ENCODE data around the gene KCNA2. TPM values are rescaled to one million over a fixed set of nuclear protein-coding genes. Genes with fewer than 3 reads are reported as not detected.

KCNA2 gene
- polyA plus RNA-seq, 2 donors = 0.06 to 0.15 TPM

DNA sequence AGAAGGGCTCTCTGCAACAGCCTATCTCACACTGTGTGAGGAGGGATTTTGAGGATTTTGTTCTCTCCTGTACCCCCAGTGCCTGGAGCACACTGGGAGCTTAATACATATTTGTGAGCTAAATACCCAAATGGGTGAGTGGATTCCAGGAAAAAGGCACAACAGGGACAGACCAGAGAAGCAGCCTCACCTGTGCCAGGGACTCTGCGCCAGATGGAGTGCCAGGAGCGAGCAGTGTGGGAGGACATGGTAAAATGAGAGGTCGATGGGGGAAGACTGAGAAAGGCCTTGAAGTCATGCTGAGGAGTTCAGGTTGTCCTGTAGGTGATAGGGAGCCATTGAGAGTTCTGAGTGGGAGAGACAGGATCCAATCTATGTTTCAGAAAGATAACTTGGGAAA lies 11.0 kb upstream of the KCNA2 start:
- Histone ChIP-seq H3K27me3 (ENCODE audit: control insufficient read depth in 1 of 2, insufficient read depth in 2 of 2, low read length in 2 of 2) (no peaks in the 10 kb centered on the region), H3K27ac (ENCODE audit: low read depth in 2 of 2, low read length in 1 of 2) (no peak overlapping the region), H3K9me3 (ENCODE audit: control insufficient read depth in 2 of 2, insufficient read depth in 1 of 2, low read depth in 1 of 2, low read length in 1 of 2) (peaks cover 0 to 3% of the 10 kb centered on the region in 2 donors), H3K36me3 (ENCODE audit: control insufficient read depth in 2 of 2, insufficient read depth in 2 of 2, low read length in 1 of 2) (no peaks in the 10 kb centered on the region), H3K4me1 (ENCODE audit: control insufficient read depth in 2 of 2, insufficient read depth in 2 of 2, low read length in 1 of 2) (no peaks in the 10 kb centered on the region), H3K4me3 (ENCODE audit: low read depth in 1 of 2, low read length in 2 of 2) (no peak overlapping the region)
- 70 to 77% methylated on average over 3 of the region's 3 CpGs for WGBS, 2 donors

DNA sequence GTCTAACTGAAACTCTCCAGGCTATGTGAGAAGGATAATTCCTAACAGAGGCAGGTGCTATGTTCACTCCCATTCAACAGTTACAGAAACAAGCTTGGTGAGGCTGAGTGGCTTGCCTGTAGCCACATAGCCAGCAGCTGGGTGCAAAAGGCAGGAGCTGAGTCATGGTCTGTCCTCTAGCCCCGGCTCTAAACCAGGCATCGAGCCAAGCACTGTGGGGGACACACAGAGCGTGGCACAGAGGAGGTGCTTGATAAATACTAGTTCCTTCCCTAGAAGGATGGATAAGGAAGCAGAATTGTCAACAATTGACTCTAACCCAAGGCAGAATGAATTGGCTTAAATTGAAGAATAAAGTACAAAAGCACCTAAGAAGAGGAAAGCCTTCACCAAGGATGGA lies 10.4 kb upstream of the KCNA2 start:
- WGBS, 2 donors = 18 to 21% methylated on average over 3 of the region's 3 CpGs
- H3K27ac ChIP-seq (ENCODE audit: low read depth in 2 of 2, low read length in 1 of 2) = no peak overlapping the region
- no peaks in the 10 kb centered on the region for H3K36me3 ChIP-seq (ENCODE audit: control insufficient read depth in 2 of 2, insufficient read depth in 2 of 2, low read length in 1 of 2)
- no peak overlapping the region for H3K4me3 ChIP-seq (ENCODE audit: low read depth in 1 of 2, low read length in 2 of 2)
- peaks cover 0 to 3% of the 10 kb centered on the region in 2 donors for H3K9me3 ChIP-seq (ENCODE audit: control insufficient read depth in 2 of 2, insufficient read depth in 1 of 2, low read depth in 1 of 2, low read length in 1 of 2)
- H3K4me1 ChIP-seq (ENCODE audit: control insufficient read depth in 2 of 2, insufficient read depth in 2 of 2, low read length in 1 of 2) = no peaks in the 10 kb centered on the region
- H3K27me3 ChIP-seq (ENCODE audit: control insufficient read depth in 1 of 2, insufficient read depth in 2 of 2, low read length in 2 of 2) = no peaks in the 10 kb centered on the region

DNA sequence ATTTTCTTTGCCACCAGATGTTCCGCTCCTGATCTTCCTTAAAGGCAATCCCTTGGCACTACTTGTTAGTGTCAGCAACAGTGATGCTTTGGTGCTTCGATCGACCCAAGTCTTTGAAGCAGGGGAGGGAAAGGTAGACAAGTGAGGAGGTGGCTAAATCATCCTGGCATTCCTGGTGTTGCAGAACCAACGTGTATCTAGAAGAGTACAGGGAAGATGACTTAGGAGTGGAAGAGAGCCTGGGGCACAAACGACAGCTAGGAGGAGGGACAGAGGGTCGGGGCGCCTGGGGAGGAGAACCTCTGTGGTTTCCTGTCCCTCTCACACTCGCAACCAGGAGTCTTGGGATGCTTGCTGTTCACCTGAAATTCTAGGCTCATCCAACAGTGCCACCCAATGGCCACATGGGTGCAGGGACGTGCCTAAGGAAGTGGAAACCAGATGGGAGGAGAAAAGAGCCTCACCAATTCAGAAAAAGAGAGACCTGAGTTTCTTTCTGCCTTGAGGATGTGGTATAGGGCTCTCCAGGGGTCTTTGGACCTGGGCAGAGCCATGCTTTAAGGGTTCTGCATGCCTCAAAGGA lies 9.5 kb upstream of the KCNA2 start:
- Histone ChIP-seq H3K9me3 (ENCODE audit: control insufficient read depth in 2 of 2, insufficient read depth in 1 of 2, low read depth in 1 of 2, low read length in 1 of 2) (peaks cover 0 to 3% of the 10 kb centered on the region in 2 donors), H3K27me3 (ENCODE audit: control insufficient read depth in 1 of 2, insufficient read depth in 2 of 2, low read length in 2 of 2) (no peaks in the 10 kb centered on the region), H3K4me3 (ENCODE audit: low read depth in 1 of 2, low read length in 2 of 2) (no peak overlapping the region)

DNA sequence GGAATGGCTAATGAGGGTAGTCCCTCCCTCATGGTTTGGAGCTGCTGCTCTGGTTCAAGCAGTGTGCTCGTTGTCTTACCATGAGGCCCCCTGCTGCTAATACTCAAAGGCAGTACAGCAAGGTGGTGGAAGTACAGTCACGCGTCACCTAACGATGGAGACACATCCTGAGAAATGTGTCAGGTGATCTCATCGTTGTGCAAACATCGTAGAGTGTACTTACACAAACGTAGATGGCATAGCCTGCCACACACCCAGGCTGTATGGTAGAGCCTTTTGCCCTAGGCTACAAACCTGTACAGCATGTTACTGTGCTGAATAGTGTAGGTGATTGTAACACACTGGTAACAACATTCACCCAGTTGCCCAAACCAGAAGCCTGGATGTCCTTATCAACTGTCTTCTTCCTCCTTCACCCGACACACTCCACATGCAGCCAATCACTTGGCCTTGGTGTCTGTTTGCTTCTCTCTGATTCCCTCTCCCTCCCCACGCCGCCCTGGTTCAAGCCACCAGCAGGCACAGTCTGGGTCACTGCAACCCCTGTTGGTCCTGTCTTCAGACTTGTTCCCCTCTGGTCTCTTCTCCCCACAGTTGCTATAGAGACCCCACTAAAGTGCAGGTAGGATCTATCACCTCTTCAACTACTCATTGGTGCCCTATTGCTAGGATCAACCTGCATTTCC lies 6.0 kb upstream of the KCNA2 start:
- peaks cover 0 to 5% of the 10 kb centered on the region in 2 donors for H3K27me3 ChIP-seq (ENCODE audit: control insufficient read depth in 1 of 2, insufficient read depth in 2 of 2, low read length in 2 of 2)

More for the DNA sequence above, 9.5 kb upstream of the KCNA2 start:
- Histone ChIP-seq H3K27ac (ENCODE audit: low read depth in 2 of 2, low read length in 1 of 2) (no peak overlapping the region), H3K4me1 (ENCODE audit: control insufficient read depth in 2 of 2, insufficient read depth in 2 of 2, low read length in 1 of 2) (no peaks in the 10 kb centered on the region), H3K36me3 (ENCODE audit: control insufficient read depth in 2 of 2, insufficient read depth in 2 of 2, low read length in 1 of 2) (no peaks in the 10 kb centered on the region)
- WGBS, 2 donors = 16 to 21% methylated on average over 9 of the region's 9 CpGs

DNA sequence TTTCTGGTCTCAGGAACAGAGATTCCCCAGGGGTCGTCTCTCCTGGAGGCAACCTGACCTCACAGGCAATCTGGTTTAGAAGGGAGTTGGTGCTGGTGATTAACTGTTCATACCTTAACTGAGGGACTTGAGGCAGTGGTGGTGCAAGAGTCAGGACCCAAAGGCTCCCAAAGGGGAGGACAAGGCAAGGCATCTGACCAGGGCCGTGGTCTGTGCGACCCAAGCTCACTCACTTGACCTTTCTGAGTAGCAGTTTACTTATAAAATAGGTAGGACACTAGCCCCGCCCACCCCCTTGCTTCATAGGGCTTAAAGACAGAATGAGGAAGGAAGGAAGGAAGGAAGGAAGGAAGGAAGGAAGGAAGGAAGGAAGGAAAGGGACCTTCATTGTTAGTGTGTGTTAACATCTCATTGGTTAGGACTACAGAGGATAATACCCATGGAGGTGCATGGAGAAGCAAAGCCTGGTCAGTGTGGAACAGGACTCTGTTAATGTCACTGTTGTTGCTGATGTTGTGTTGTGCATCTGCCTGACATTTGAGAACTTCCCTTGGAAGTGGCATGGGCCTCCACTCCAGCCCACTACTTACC lies 4.6 kb upstream of the KCNA2 start:
- H3K4me3 ChIP-seq (ENCODE audit: low read depth in 1 of 2, low read length in 2 of 2) = no peak overlapping the region
- no peaks in the 10 kb centered on the region for H3K36me3 ChIP-seq (ENCODE audit: control insufficient read depth in 2 of 2, insufficient read depth in 2 of 2, low read length in 1 of 2)
- H3K27me3 ChIP-seq (ENCODE audit: control insufficient read depth in 1 of 2, insufficient read depth in 2 of 2, low read length in 2 of 2) = peaks cover 0 to 12% of the 10 kb centered on the region in 2 donors
- H3K4me1 ChIP-seq (ENCODE audit: control insufficient read depth in 2 of 2, insufficient read depth in 2 of 2, low read length in 1 of 2) = peaks cover 0 to 11% of the 10 kb centered on the region in 2 donors
- no peak overlapping the region for H3K27ac ChIP-seq (ENCODE audit: low read depth in 2 of 2, low read length in 1 of 2)
- H3K9me3 ChIP-seq (ENCODE audit: control insufficient read depth in 2 of 2, insufficient read depth in 1 of 2, low read depth in 1 of 2, low read length in 1 of 2) = no peaks in the 10 kb centered on the region
- WGBS, 2 donors = 88 to 91% methylated on average over 4 of the region's 4 CpGs

More for the DNA sequence above, 6.0 kb upstream of the KCNA2 start:
- H3K9me3 ChIP-seq (ENCODE audit: control insufficient read depth in 2 of 2, insufficient read depth in 1 of 2, low read depth in 1 of 2, low read length in 1 of 2) = no peaks in the 10 kb centered on the region
- H3K36me3 ChIP-seq (ENCODE audit: control insufficient read depth in 2 of 2, insufficient read depth in 2 of 2, low read length in 1 of 2) = no peaks in the 10 kb centered on the region
- WGBS, 2 donors = 53 to 66% methylated on average over 10 of the region's 10 CpGs
- no peak overlapping the region for H3K4me3 ChIP-seq (ENCODE audit: low read depth in 1 of 2, low read length in 2 of 2)
- no peak overlapping the region for H3K27ac ChIP-seq (ENCODE audit: low read depth in 2 of 2, low read length in 1 of 2)
- peaks cover 0 to 3% of the 10 kb centered on the region in 2 donors for H3K4me1 ChIP-seq (ENCODE audit: control insufficient read depth in 2 of 2, insufficient read depth in 2 of 2, low read length in 1 of 2)

DNA sequence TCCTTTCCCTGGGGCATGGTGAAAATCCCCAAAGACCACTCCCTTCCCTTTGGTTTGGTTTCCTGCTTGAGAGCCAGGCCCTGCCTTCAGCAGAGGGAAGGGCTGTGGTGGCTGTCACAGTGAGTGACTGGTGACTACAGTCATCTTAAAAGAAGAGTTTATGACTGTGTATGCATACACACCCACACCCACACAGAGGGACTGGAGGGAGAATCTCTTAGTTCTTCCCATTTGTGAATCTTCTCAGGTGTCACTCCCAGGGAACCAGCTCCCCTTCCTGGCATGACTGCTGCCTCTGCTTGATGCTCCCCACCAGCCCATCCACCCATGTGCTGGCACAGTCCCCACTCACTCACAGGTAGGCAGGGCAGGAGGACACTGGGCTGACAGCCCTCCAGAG lies 3.9 kb upstream of the KCNA2 start:
- Histone ChIP-seq H3K27ac (ENCODE audit: low read depth in 2 of 2, low read length in 1 of 2) (no peak overlapping the region), H3K27me3 (ENCODE audit: control insufficient read depth in 1 of 2, insufficient read depth in 2 of 2, low read length in 2 of 2) (peaks cover 0 to 12% of the 10 kb centered on the region in 2 donors), H3K9me3 (ENCODE audit: control insufficient read depth in 2 of 2, insufficient read depth in 1 of 2, low read depth in 1 of 2, low read length in 1 of 2) (no peaks in the 10 kb centered on the region), H3K36me3 (ENCODE audit: control insufficient read depth in 2 of 2, insufficient read depth in 2 of 2, low read length in 1 of 2) (no peaks in the 10 kb centered on the region), H3K4me3 (ENCODE audit: low read depth in 1 of 2, low read length in 2 of 2) (no peak overlapping the region), H3K4me1 (ENCODE audit: control insufficient read depth in 2 of 2, insufficient read depth in 2 of 2, low read length in 1 of 2) (peaks cover 0 to 11% of the 10 kb centered on the region in 2 donors)

DNA sequence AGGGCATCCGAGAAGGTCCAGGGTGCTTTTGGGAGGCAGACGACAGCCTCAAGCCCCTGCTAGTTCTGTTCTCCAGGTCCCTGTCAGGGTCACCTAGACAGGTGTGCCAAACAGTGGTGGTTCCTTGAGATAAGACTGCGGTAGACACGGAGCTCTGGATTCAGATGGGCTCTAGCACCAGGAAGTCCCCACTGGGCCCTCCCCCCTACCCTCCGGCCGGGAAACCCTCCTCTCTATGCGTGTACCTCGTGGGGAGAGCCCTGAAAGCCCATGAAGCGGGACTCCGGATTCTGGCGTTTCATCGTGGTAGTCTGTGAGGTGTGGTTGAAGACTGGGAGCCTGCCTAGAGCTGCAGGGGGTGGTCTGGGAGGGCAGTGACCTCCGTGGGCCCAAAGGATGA lies 2.1 kb upstream of the KCNA2 start:
- no peaks in the 10 kb centered on the region for H3K36me3 ChIP-seq (ENCODE audit: control insufficient read depth in 2 of 2, insufficient read depth in 2 of 2, low read length in 1 of 2)
- H3K9me3 ChIP-seq (ENCODE audit: control insufficient read depth in 2 of 2, insufficient read depth in 1 of 2, low read depth in 1 of 2, low read length in 1 of 2) = peaks cover 0 to 2% of the 10 kb centered on the region in 2 donors
- 50 to 58% methylated on average over 13 of the region's 13 CpGs for WGBS, 2 donors
- H3K4me1 ChIP-seq (ENCODE audit: control insufficient read depth in 2 of 2, insufficient read depth in 2 of 2, low read length in 1 of 2) = peaks cover 0 to 11% of the 10 kb centered on the region in 2 donors
- H3K4me3 ChIP-seq (ENCODE audit: low read depth in 1 of 2, low read length in 2 of 2) = no peak overlapping the region
- H3K27me3 ChIP-seq (ENCODE audit: control insufficient read depth in 1 of 2, insufficient read depth in 2 of 2, low read length in 2 of 2) = peaks cover 0 to 12% of the 10 kb centered on the region in 2 donors
- H3K27ac ChIP-seq (ENCODE audit: low read depth in 2 of 2, low read length in 1 of 2) = no peak overlapping the region

DNA sequence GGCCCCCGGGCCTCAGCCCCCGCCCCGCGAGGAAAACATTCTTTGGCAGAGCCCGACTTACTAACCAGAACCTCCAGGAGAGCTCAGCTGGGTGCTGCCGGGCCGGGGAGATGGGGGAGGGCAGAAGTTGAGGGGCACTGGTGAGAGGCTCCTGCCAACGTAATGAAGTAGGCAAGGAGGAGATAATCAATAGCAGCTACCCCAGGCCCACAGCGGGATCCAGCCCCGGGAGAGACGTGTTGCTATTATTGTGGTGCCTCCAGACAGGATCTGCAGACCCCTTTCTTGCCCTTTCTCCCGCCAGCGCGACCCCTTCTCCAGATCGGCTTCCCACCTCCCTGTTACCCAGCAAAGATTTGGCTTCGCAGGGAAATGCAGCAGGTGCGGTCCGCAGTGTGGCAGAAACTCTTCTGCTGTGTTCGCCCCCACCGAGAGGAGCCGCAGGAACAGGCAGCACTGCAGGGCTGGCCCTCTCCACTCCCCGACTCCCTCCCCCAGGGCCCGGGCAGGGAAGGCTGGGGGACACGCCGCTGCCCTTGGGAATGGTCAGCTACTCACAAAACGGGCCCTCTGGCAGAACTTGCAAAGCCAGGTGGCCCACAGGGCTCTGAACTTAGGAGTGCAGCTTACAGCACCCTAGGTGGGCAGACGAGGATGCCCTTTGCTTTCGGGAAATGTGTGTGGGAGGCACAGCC lies 1.5 kb upstream of the KCNA2 start:
- peaks cover 0 to 2% of the 10 kb centered on the region in 2 donors for H3K9me3 ChIP-seq (ENCODE audit: control insufficient read depth in 2 of 2, insufficient read depth in 1 of 2, low read depth in 1 of 2, low read length in 1 of 2)
- no peaks in the 10 kb centered on the region for H3K36me3 ChIP-seq (ENCODE audit: control insufficient read depth in 2 of 2, insufficient read depth in 2 of 2, low read length in 1 of 2)
- H3K4me3 ChIP-seq (ENCODE audit: low read depth in 1 of 2, low read length in 2 of 2) = peak overlapping the region in 1 of 2 donors; percentile 55
- peaks cover 0 to 11% of the 10 kb centered on the region in 2 donors for H3K4me1 ChIP-seq (ENCODE audit: control insufficient read depth in 2 of 2, insufficient read depth in 2 of 2, low read length in 1 of 2)
- peaks cover 0 to 12% of the 10 kb centered on the region in 2 donors for H3K27me3 ChIP-seq (ENCODE audit: control insufficient read depth in 1 of 2, insufficient read depth in 2 of 2, low read length in 2 of 2)
- H3K27ac ChIP-seq (ENCODE audit: low read depth in 2 of 2, low read length in 1 of 2) = no peak overlapping the region
- WGBS, 2 donors = 10 to 17% methylated on average over 28 of the region's 28 CpGs

DNA sequence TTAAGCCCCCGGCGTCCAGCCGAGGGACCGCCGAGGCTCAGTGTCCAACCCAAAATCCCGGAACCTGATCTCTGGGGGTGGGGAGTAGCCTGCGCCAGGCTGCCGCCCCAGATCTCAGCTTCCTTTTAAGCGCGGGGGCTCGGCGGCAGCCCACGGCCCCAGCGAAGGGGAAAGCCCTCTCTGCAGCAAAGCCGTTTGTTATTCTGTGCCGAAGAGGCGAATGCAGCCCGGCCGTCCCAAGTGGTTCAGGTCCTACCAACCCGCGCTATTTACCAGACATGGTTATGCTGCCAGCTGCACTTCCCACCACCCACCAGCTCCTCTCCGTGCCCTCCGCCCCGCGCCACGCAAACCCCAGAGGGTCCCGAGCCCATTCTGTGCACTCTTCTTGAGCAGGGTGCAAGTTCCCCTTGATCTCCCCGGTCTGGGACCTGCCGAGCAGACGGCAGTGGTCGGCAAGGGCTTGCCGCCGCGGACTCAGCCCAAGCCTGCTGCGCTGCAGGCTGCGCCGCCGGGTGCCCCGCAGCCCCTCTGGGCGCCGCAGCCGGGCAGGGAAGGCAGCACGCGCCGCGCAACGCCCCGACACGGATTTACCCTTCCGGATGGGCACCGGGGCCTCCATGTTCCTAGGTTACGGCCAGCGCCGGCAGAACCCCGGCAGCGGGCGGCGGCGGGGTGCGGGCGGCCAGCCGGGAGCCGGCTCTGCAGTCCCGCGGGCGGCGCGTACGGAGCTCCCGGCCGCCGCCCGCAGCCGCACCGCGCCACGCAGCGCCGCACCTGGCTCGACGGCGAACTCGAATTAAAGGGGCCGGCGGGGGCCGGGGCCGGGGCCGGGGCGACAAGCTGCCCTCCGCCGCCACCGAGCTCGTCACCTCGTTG lies 738 bp upstream of the KCNA2 start:
- peaks cover 0 to 12% of the 10 kb centered on the region in 2 donors for H3K27me3 ChIP-seq (ENCODE audit: control insufficient read depth in 1 of 2, insufficient read depth in 2 of 2, low read length in 2 of 2)
- peaks cover 0 to 2% of the 10 kb centered on the region in 2 donors for H3K9me3 ChIP-seq (ENCODE audit: control insufficient read depth in 2 of 2, insufficient read depth in 1 of 2, low read depth in 1 of 2, low read length in 1 of 2)
- WGBS, 2 donors = 1% methylated on average over 78 to 94 of the region's 94 CpGs
- H3K4me3 ChIP-seq (ENCODE audit: low read depth in 1 of 2, low read length in 2 of 2) = peak overlapping the region; percentile 37 to 55
- H3K27ac ChIP-seq (ENCODE audit: low read depth in 2 of 2, low read length in 1 of 2) = peak overlapping the region; percentile 5 to 6
- H3K36me3 ChIP-seq (ENCODE audit: control insufficient read depth in 2 of 2, insufficient read depth in 2 of 2, low read length in 1 of 2) = no peaks in the 10 kb centered on the region
- peaks cover 0 to 11% of the 10 kb centered on the region in 2 donors for H3K4me1 ChIP-seq (ENCODE audit: control insufficient read depth in 2 of 2, insufficient read depth in 2 of 2, low read length in 1 of 2)

All from esophagus (tissue), 2 donors.